ENCODE data around the gene ASB3. TPM values are rescaled to one million over a fixed set of nuclear protein-coding genes. Genes with fewer than 3 reads are reported as not detected.
"Not testable (repeated sequence)": the region's sequence is repeated elsewhere in the genome, so short reads cannot be mapped to it uniquely, and the experiment has no call there.

Gene ASB3
- total and polyA plus RNA-seq, 2 donors (not counting 1 experiment from before 2014, with no cell fraction given), result 15.9 to 30.7 TPM

DNA sequence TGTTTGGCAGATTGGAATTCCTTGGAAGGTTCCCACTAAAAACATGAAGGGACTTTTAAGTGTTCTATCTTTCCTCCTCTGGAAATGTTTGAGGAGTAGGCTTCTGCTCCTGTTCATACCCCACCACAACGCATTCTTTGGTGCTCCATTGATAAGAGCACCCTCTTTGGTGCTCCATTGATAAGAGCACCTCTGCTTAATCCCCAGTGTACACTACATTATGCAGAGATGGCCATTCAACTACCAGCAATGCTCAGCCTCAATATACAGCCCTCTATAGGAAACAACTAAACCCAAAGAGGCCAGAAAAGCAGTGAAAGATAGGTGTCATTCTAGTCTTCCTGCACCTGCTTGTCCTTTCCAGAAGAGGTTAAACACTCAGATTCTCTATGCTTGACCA, 21.0 kb downstream of the ASB3 start:
- no peak overlapping the region for H3K27ac Mint-ChIP-seq

DNA sequence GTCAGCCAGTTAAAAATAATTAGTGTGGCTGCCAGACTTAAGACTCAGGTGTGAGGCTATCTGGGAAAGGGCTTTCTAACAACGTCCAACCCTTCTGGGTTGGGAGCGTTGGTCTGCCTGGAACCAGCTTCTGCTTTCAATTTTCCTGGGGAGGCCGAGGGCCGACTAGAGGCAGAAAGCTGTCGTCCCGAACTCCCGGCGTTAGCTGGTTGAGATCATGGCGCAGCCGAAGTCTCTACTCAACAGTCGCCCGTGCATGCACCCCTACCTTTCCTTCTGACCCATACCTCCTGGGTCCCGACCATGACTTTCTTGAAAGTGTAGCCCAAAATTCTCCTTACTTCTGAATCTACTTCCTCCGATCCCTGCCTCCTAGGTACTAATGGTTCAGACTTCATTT, 29.5 kb downstream of the ASB3 start:
- H3K4me1 Mint-ChIP-seq; intact Hi-C loops (cut with micrococcal nuclease); H3K27ac Mint-ChIP-seq; CTCF ChIA-PET; POLR2A ChIA-PET; H3K27me3 Mint-ChIP-seq; DNase-seq; H3K27me3 ChIP-seq (replicated peaks in 1 of 4; ENCODE audit: control extremely low read depth in 1 of 4, control insufficient read depth in 3 of 4, insufficient read depth in 4 of 4, low read length in 3 of 4); H3K9me3 ChIP-seq (ENCODE audit: control extremely low read depth in 1 of 3, control insufficient read depth in 2 of 3, insufficient read depth in 1 of 3, low read length in 2 of 3); H3K27ac ChIP-seq (ENCODE audit: low read length in 2 of 2); H3K4me3 ChIP-seq (ENCODE audit: control extremely low read depth in 1 of 5, extremely low read depth in 1 of 5, insufficient read depth in 1 of 5, low read depth in 2 of 5, low read length in 4 of 5); ATAC-seq (ENCODE audit: low read depth); H3K9ac ChIP-seq (ENCODE audit: low read length); H3K4me3 Mint-ChIP-seq; H2AFZ ChIP-seq (ENCODE audit: insufficient read depth, low read depth, low read length, poor library complexity, severe bottlenecking); H3K4me1 ChIP-seq (ENCODE audit: control insufficient read depth in 2 of 2, insufficient read depth in 2 of 2, low read length in 2 of 2); H4K20me1 ChIP-seq (ENCODE audit: control insufficient read depth, insufficient read depth, low read length, poor library complexity, severe bottlenecking); H3K79me2 ChIP-seq (ENCODE audit: control insufficient read depth, insufficient read depth, low read length); H3K4me2 ChIP-seq (replicated peaks; ENCODE audit: low read depth, low read length, poor library complexity, severe bottlenecking); H3K9me3 Mint-ChIP-seq (ENCODE audit: insufficient read depth): not testable (repeated sequence)
- H3K36me3 ChIP-seq (replicated peaks in 1 of 2; ENCODE audit: control extremely low read depth in 1 of 2, control insufficient read depth in 1 of 2, extremely low read depth in 1 of 2, insufficient read depth in 2 of 2, low read length in 1 of 2), result peaks cover 0 to 18% of the 10 kb centered on the region in 2 experiments
- WGBS (ENCODE audit: insufficient coverage), result 100% methylated on average over 8 of the region's 14 CpGs

More for the DNA sequence above, 21.0 kb downstream of the ASB3 start:
- Histone ChIP-seq H3K79me2 (ENCODE audit: control insufficient read depth, insufficient read depth, low read length) (peaks cover 48% of the 10 kb centered on the region), H3K27ac (ENCODE audit: low read length in 2 of 2) (no peak overlapping the region), H3K9me3 (ENCODE audit: control extremely low read depth in 1 of 3, control insufficient read depth in 2 of 3, insufficient read depth in 1 of 3, low read length in 2 of 3) (no peaks in the 10 kb centered on the region), H3K4me3 (ENCODE audit: control extremely low read depth in 1 of 5, extremely low read depth in 1 of 5, insufficient read depth in 1 of 5, low read depth in 2 of 5, low read length in 4 of 5) (no peak overlapping the region), H4K20me1 (ENCODE audit: control insufficient read depth, insufficient read depth, low read length, poor library complexity, severe bottlenecking) (no peaks in the 10 kb centered on the region), H3K4me2 (replicated peaks; ENCODE audit: low read depth, low read length, poor library complexity, severe bottlenecking) (no peak overlapping the region), H3K4me1 (ENCODE audit: control insufficient read depth in 2 of 2, insufficient read depth in 2 of 2, low read length in 2 of 2) (peaks cover 7 to 10% of the 10 kb centered on the region in 2 donors), H3K27me3 (replicated peaks in 1 of 4; ENCODE audit: control extremely low read depth in 1 of 4, control insufficient read depth in 3 of 4, insufficient read depth in 4 of 4, low read length in 3 of 4) (no peaks in the 10 kb centered on the region), H3K36me3 (replicated peaks in 1 of 2; ENCODE audit: control extremely low read depth in 1 of 2, control insufficient read depth in 1 of 2, extremely low read depth in 1 of 2, insufficient read depth in 2 of 2, low read length in 1 of 2) (peaks cover 0 to 25% of the 10 kb centered on the region in 2 experiments), H3K9ac (ENCODE audit: low read length) (no peak overlapping the region), H2AFZ (ENCODE audit: insufficient read depth, low read depth, low read length, poor library complexity, severe bottlenecking) (no peak overlapping the region)
- peak overlapping the region; percentile 38 for H3K4me3 Mint-ChIP-seq
- DNase-seq, result no peak
- CTCF ChIA-PET, result no interaction called here
- ATAC-seq (ENCODE audit: low read depth), result no peak
- H3K9me3 Mint-ChIP-seq (ENCODE audit: insufficient read depth), result no peaks in the 10 kb centered on the region
- POLR2A ChIA-PET, result no interaction called here
- peaks cover 29% of the 10 kb centered on the region for H3K4me1 Mint-ChIP-seq
- H3K27me3 Mint-ChIP-seq, result no peaks in the 10 kb centered on the region
- 100% methylated on average over 1 of the region's 1 CpG for WGBS (ENCODE audit: insufficient coverage)
- intact Hi-C loops (cut with micrococcal nuclease), result loop anchor here (5.0 to 10.0 kb wide), 5 partner anchors 209 to 1752 kb away; partner anchors contain the start of genes ACYP2, CCDC88A, CFAP36 and EML6
- TF ChIP-seq, protein P1, sequence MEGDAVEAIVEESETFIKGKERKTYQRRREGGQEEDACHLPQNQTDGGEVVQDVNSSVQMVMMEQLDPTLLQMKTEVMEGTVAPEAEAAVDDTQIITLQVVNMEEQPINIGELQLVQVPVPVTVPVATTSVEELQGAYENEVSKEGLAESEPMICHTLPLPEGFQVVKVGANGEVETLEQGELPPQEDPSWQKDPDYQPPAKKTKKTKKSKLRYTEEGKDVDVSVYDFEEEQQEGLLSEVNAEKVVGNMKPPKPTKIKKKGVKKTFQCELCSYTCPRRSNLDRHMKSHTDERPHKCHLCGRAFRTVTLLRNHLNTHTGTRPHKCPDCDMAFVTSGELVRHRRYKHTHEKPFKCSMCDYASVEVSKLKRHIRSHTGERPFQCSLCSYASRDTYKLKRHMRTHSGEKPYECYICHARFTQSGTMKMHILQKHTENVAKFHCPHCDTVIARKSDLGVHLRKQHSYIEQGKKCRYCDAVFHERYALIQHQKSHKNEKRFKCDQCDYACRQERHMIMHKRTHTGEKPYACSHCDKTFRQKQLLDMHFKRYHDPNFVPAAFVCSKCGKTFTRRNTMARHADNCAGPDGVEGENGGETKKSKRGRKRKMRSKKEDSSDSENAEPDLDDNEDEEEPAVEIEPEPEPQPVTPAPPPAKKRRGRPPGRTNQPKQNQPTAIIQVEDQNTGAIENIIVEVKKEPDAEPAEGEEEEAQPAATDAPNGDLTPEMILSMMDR (IDR thresholded peaks at IDR 0.05), result no peak
- TF ChIP-seq EZH2 (IDR thresholded peaks at IDR 0.05; ENCODE audit: borderline replicate concordance, insufficient read depth, low read depth, low read length, poor library complexity, severe bottlenecking), result no peak

Data from B cell (primary cell).